IMR-90 (cell line): ENCODE results near the gene OXSM. TPM values are rescaled to one million over a fixed set of nuclear protein-coding genes. Genes with fewer than 3 reads are reported as not detected.

Source experiments
- ATAC-seq: fragments of 200-7000 bp; cut with Tn5 transposase; 2 replicates; pipeline ENCODE4 v1.9.1; 2020; ENCODE audit warnings: low read depth, mild to moderate bottlenecking, moderate library complexity
- BruUV-seq: library from RNA; stranded (reverse); fragments of 400-500 nt; replicated peaks from 2 replicates; lab custom pipeline; 2021; lab: Mats Ljungman, UMichigan
- CTCF ChIA-PET: fragments of 300-600 bp; formaldehyde crosslinking; extraction: SDS; loops from one replicate; lab custom pipeline; 2021; ENCODE audit warnings: antibody characterized with exemption; lab: Yijun Ruan, JAX
- POLR2A ChIA-PET: fragments of 300-600 bp; sonication (Branson Sonifier 250); formaldehyde crosslinking; loops from one replicate; lab custom pipeline; 2022; ENCODE audit warnings: antibody characterized with exemption; ENCODE audit not compliant: unreplicated experiment; lab: Charles Lee
- DNase-seq: peaks from one replicate; pipeline ENCODE4 v3.0.0; 2013
- H2AFZ ChIP-seq: replicated peaks from 2 replicates; pipeline ENCODE3; 2013; ENCODE audit warnings: low read length, mild to moderate bottlenecking; ENCODE audit not compliant: poor library complexity
- H2AK5ac ChIP-seq: 2 replicates; pipeline ENCODE4 v1.6.1; 2013; ENCODE audit warnings: low read depth, low read length, inconsistent platforms
- H2AK9ac ChIP-seq: replicated peaks from 2 replicates; pipeline ENCODE3; 2013; ENCODE audit warnings: mild to moderate bottlenecking, low read depth, low read length, moderate library complexity; ENCODE audit not compliant: poor library complexity
- H2BK120ac ChIP-seq: 2 replicates; pipeline ENCODE4 v1.6.1; 2013; ENCODE audit warnings: low read depth, low read length, inconsistent platforms
- H2BK15ac ChIP-seq: 3 replicates; pipeline ENCODE4 v1.6.1; 2013; ENCODE audit warnings: low read depth, low read length, inconsistent platforms
- H2BK20ac ChIP-seq: 2 replicates; pipeline ENCODE4 v1.6.1; 2013; ENCODE audit warnings: low read depth, mild to moderate bottlenecking, inconsistent platforms, low read length, moderate library complexity
- H2BK5ac ChIP-seq: 2 replicates; pipeline ENCODE4 v1.6.1; 2013; ENCODE audit warnings: mild to moderate bottlenecking, low read depth, low read length, inconsistent platforms; ENCODE audit not compliant: poor library complexity, severe bottlenecking
- H3K14ac ChIP-seq: replicated peaks from 2 replicates; pipeline ENCODE4 v1.6.1; 2013; ENCODE audit warnings: low read depth, low read length, inconsistent platforms
- H3K18ac ChIP-seq: 2 replicates; pipeline ENCODE4 v1.6.1; 2013; ENCODE audit warnings: low read depth, low read length, control low read depth
- H3K23ac ChIP-seq: 2 replicates; pipeline ENCODE4 v1.6.1; 2013; ENCODE audit warnings: low read depth, low read length, inconsistent platforms
- H3K27ac ChIP-seq: 2 replicates; pipeline ENCODE4 v1.5.1; 2013; ENCODE audit warnings: mild to moderate bottlenecking, control low read depth, low read length; ENCODE audit not compliant: insufficient read depth
- H3K27me3 ChIP-seq: 2 replicates; pipeline ENCODE4 v1.6.1; 2013; ENCODE audit warnings: low read length; ENCODE audit not compliant: control insufficient read depth, insufficient read depth
- H3K36me3 ChIP-seq: 2 replicates; pipeline ENCODE4 v1.6.1; 2013; ENCODE audit warnings: low read length, mixed read lengths; ENCODE audit not compliant: control insufficient read depth, insufficient read depth
- H3K4ac ChIP-seq: 2 replicates; pipeline ENCODE4 v1.6.1; 2013; ENCODE audit warnings: low read depth, low read length, inconsistent platforms
- H3K4me1 ChIP-seq: 2 replicates; pipeline ENCODE4 v1.6.1; 2013; ENCODE audit warnings: low read length, mixed read lengths; ENCODE audit not compliant: control insufficient read depth, insufficient read depth
- H3K4me2 ChIP-seq: 2 replicates; pipeline ENCODE4 v1.6.1; 2013; ENCODE audit warnings: low read depth, mild to moderate bottlenecking, control low read depth, low read length, moderate library complexity
- H3K4me3 ChIP-seq: 2 replicates; pipeline ENCODE4 v1.5.1; 2013; ENCODE audit warnings: low read depth, mild to moderate bottlenecking, control low read depth, low read length, moderate library complexity; ENCODE audit not compliant: insufficient read depth
- H3K56ac ChIP-seq: 2 replicates; pipeline ENCODE4 v1.6.1; 2013; ENCODE audit warnings: low read length, inconsistent platforms; ENCODE audit not compliant: insufficient read depth; ENCODE audit errors: extremely low read depth
- H3K79me1 ChIP-seq, 2 experiments: 2 replicates each; pipeline ENCODE4 v1.6.1; 2013; ENCODE audit warnings: low read length in 2 of 2, inconsistent platforms in 1 of 2, low read depth in 1 of 2
- H3K9ac ChIP-seq: 2 replicates; pipeline ENCODE4 v1.6.1; 2013; ENCODE audit warnings: low read depth, low read length, control low read depth
- H3K9me1 ChIP-seq: 2 replicates; pipeline ENCODE4 v1.6.1; 2013; ENCODE audit warnings: low read length, inconsistent platforms; ENCODE audit not compliant: insufficient read depth
- H3K9me3 ChIP-seq: 2 replicates; pipeline ENCODE4 v1.6.1; 2013; ENCODE audit warnings: low read length; ENCODE audit not compliant: control insufficient read depth, insufficient read depth
- H4K20me1 ChIP-seq: 2 replicates; pipeline ENCODE4 v1.6.1; 2013; ENCODE audit warnings: low read length, inconsistent platforms; ENCODE audit not compliant: insufficient read depth
- H4K5ac ChIP-seq: 2 replicates; pipeline ENCODE4 v1.6.1; 2013; ENCODE audit warnings: mild to moderate bottlenecking, low read depth, low read length, control low read depth
- H4K8ac ChIP-seq, 2 experiments: 2 replicates each; pipeline ENCODE4 v1.6.1; 2013; ENCODE audit warnings: low read depth in 2 of 2, low read length in 2 of 2, control low read depth in 1 of 2, inconsistent platforms in 1 of 2
- H4K91ac ChIP-seq: 2 replicates; pipeline ENCODE4 v1.6.1; 2013; ENCODE audit warnings: low read depth, low read length, inconsistent platforms; ENCODE audit not compliant: insufficient read depth
- FOS ChIP-seq: fragments of 150-350 bp; IDR thresholded peaks from 2 replicates; pipeline ENCODE4 v1.6.1; 2016; ENCODE audit warnings: low read depth, low read length
- MAFK ChIP-seq: IDR thresholded peaks from 2 replicates; pipeline ENCODE4 v1.6.1; 2012; ENCODE audit warnings: low read depth, low read length, improper control_type of control experiment
- WGBS, 2 experiments: methylation state at CpG; one replicate each; pipeline versions ENCODE4 v1.1.5 to v1.1.7; 2013; ENCODE audit warnings: missing lambda C conversion rate in 2 of 2; ENCODE audit not compliant: insufficient read length in 1 of 2; ENCODE audit errors: extremely low coverage in 2 of 2; 5-methylcytosine and 5-hydroxymethylcytosine counted together
- dilution Hi-C: fragments of 300-500 bp; cut with HindIII; formaldehyde crosslinking; loops from one replicate; pipeline ENCODE4 v1.14.3; 2018; ENCODE audit warnings: low sequenced_read_pairs; ENCODE audit not compliant: unreplicated experiment
- in situ Hi-C: fragments of 300-500 bp; cut with MboI; formaldehyde crosslinking; loops from 3 replicates; pipeline ENCODE4 v1.14.3; 2019; ENCODE audit warnings: low sequenced_read_pairs, inconsistent platforms, mixed read lengths
- intact Hi-C: fragments of 100-400 bp; cut with micrococcal nuclease; formaldehyde crosslinking; loops from 2 replicates; pipeline ENCODE4 v1.10.0; 2022
- polyA plus RNA-seq, 3 experiments: library from polyadenylated mRNA; depleted of rRNA; stranded (reverse); fragments of >200 nt; gene quantifications; 2 replicates each; pipeline ENCODE4 v1.2.3, GENCODE V29; 2012; ENCODE audit warnings: low replicate concordance in 1 of 3
- total RNA-seq: library from RNA; depleted of rRNA; stranded (reverse); fragments of >200 nt; gene quantifications from 2 replicates; pipeline ENCODE4 v1.2.3, GENCODE V29; 2012

The OXSM gene
- total and polyA plus RNA-seq, 2 of the 4 experiments (the other 2 are of a cell fraction), result 11.4 to 15.4 TPM

- peaks cover 13% of the 10 kb centered on the region; the same call in 1 of the 2 replicates for H3K36me3 ChIP-seq
- no peaks in the 10 kb centered on the region for H3K9me3 ChIP-seq
- H3K18ac ChIP-seq, result no peak overlapping the region
- H3K27me3 ChIP-seq, result no peaks in the 10 kb centered on the region
- no peak overlapping the region for H4K8ac ChIP-seq
- H4K91ac ChIP-seq, result no peak overlapping the region
- no peak overlapping the region for H2AK9ac ChIP-seq
- no peaks in the 10 kb centered on the region; the same call in 1 of the 2 replicates for H3K9me1 ChIP-seq
- H2BK5ac ChIP-seq, result no peak overlapping the region
- peaks cover 0 to 5% of the 10 kb centered on the region in 2 experiments; a peak in 2 of 4 replicates for H3K79me1 ChIP-seq
- no peak overlapping the region for H3K56ac ChIP-seq
- H3K4ac ChIP-seq, result no peak overlapping the region
- no peak overlapping the region for H2AFZ ChIP-seq
- no peak overlapping the region for H3K4me3 ChIP-seq
- no peak overlapping the region for H2BK120ac ChIP-seq
- in situ Hi-C loops (no loop called here), intact Hi-C loops (no loop called here), dilution Hi-C loops (no loop called here)
- no peak overlapping the region for H2BK15ac ChIP-seq
- H3K9ac ChIP-seq, result no peak overlapping the region
- H3K14ac ChIP-seq, result no peak overlapping the region
- no CpG with 5 or more reads among the region's 1 CpG for WGBS, 2 experiments
- TF ChIP-seq FOS (no peak), MAFK (no peak)
- BruUV-seq, result no TSS peak
- H4K5ac ChIP-seq, result no peak overlapping the region
- DNase-seq (no peak), ATAC-seq (no peak)
- ChIA-PET CTCF (no interaction called here), POLR2A (no interaction called here)
- no peak overlapping the region for H3K4me2 ChIP-seq
- H2BK20ac ChIP-seq, result no peak overlapping the region
- H3K4me1 ChIP-seq, result no peaks in the 10 kb centered on the region
- no peak overlapping the region for H3K23ac ChIP-seq
- no peak overlapping the region for H2AK5ac ChIP-seq
- no peaks in the 10 kb centered on the region for H4K20me1 ChIP-seq
- no peak overlapping the region for H3K27ac ChIP-seq
These were observed 38.2 kb upstream of the OXSM start for GRCh38 chr3:25751725-25752124.
